ENCODE results near the gene TAS1R3. TPM values are rescaled to one million over a fixed set of nuclear protein-coding genes. Genes with fewer than 3 reads are reported as not detected.
A peak's percentile ranks its signal among the peaks of the same experiment; 100 is the strongest.

The TAS1R3 gene
- total RNA-seq, 1 experiment from 2014 or later = 0.31 TPM

GRCh38 chr1:1306661-1307260 is 24.3 kb upstream of the TAS1R3 start:
- Histone ChIP-seq H3K4me1 (ENCODE audit: control insufficient read depth, insufficient read depth, low read length) (peaks cover 44% of the 10 kb centered on the region), H3K9me3 (ENCODE audit: control insufficient read depth, insufficient read depth, low read depth, low read length) (no peaks in the 10 kb centered on the region), H3K27ac (ENCODE audit: low read length) (no peak overlapping the region), H3K4me3 (ENCODE audit: low read depth in 2 of 2, low read length in 2 of 2) (peak overlapping the region; percentile 61 to 72), H3K27me3 (ENCODE audit: control insufficient read depth, insufficient read depth, low read length) (no peaks in the 10 kb centered on the region), H3K36me3 (ENCODE audit: control insufficient read depth, insufficient read depth, low read length) (no peaks in the 10 kb centered on the region; the same call in 1 of the 2 replicates)
- TF ChIP-seq POLR2AphosphoS5 (IDR thresholded peaks at IDR 0.05; ENCODE audit: low read depth, low read length) (no peak), TCF7L2 (IDR thresholded peaks at IDR 0.05; ENCODE audit: low read depth, low read length) (no peak), SIN3A (IDR thresholded peaks at IDR 0.05; ENCODE audit: borderline replicate concordance, insufficient read depth, low read depth, low read length) (no peak), CTCF (IDR thresholded peaks at IDR 0.05) (no peak)
- TF ChIP-seq, protein P1, sequence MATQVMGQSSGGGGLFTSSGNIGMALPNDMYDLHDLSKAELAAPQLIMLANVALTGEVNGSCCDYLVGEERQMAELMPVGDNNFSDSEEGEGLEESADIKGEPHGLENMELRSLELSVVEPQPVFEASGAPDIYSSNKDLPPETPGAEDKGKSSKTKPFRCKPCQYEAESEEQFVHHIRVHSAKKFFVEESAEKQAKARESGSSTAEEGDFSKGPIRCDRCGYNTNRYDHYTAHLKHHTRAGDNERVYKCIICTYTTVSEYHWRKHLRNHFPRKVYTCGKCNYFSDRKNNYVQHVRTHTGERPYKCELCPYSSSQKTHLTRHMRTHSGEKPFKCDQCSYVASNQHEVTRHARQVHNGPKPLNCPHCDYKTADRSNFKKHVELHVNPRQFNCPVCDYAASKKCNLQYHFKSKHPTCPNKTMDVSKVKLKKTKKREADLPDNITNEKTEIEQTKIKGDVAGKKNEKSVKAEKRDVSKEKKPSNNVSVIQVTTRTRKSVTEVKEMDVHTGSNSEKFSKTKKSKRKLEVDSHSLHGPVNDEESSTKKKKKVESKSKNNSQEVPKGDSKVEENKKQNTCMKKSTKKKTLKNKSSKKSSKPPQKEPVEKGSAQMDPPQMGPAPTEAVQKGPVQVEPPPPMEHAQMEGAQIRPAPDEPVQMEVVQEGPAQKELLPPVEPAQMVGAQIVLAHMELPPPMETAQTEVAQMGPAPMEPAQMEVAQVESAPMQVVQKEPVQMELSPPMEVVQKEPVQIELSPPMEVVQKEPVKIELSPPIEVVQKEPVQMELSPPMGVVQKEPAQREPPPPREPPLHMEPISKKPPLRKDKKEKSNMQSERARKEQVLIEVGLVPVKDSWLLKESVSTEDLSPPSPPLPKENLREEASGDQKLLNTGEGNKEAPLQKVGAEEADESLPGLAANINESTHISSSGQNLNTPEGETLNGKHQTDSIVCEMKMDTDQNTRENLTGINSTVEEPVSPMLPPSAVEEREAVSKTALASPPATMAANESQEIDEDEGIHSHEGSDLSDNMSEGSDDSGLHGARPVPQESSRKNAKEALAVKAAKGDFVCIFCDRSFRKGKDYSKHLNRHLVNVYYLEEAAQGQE (IDR thresholded peaks at IDR 0.05; ENCODE audit: insufficient read depth in 1 of 2, low read depth in 2 of 2, low read length in 1 of 2) = no peak
- no peak for DNase-seq (ENCODE audit: low read depth, low spot score)
- ChIA-PET POLR2A (no interaction called here), CTCF (no interaction called here)
- in situ Hi-C loops (cut with HindIII; ENCODE audit: low pct_unique_long_range_greater_than_20kb, low sequenced_read_pairs) (no loop called here), intact Hi-C loops (cut with micrococcal nuclease; ENCODE audit: unreplicated experiment) (no loop called here)
- no peak for ATAC-seq
- TSS peak; percentile 47 for BruUV-seq (replicated peaks)

GRCh38 chr1:1307261-1307922 is 23.7 kb upstream of the TAS1R3 start:
- intact Hi-C loops (cut with micrococcal nuclease; ENCODE audit: unreplicated experiment) = no loop called here
- Histone ChIP-seq H3K27ac (ENCODE audit: low read length) (0 out of 2 replicates have a peak overlapping the region, but pooled peaks have one; percentile 34), H3K36me3 (ENCODE audit: control insufficient read depth, insufficient read depth, low read length) (no peaks in the 10 kb centered on the region; the same call in 1 of the 2 replicates), H3K4me1 (ENCODE audit: control insufficient read depth, insufficient read depth, low read length) (peaks cover 44% of the 10 kb centered on the region), H3K4me3 (ENCODE audit: low read depth in 2 of 2, low read length in 2 of 2) (peak overlapping the region; percentile 61 to 72), H3K9me3 (ENCODE audit: control insufficient read depth, insufficient read depth, low read depth, low read length) (no peaks in the 10 kb centered on the region), H3K27me3 (ENCODE audit: control insufficient read depth, insufficient read depth, low read length) (no peaks in the 10 kb centered on the region)
- ChIA-PET POLR2A (no interaction called here), CTCF (no interaction called here)
- no peak for DNase-seq (ENCODE audit: low read depth, low spot score)
- in situ Hi-C loops (cut with HindIII; ENCODE audit: low pct_unique_long_range_greater_than_20kb, low sequenced_read_pairs) = no loop called here
- no TSS peak for BruUV-seq (replicated peaks)
- ATAC-seq = peak; percentile 6; the same call in 1 of the 2 replicates
- TF ChIP-seq, protein P1 (IDR thresholded peaks at IDR 0.05; ENCODE audit: insufficient read depth in 1 of 2, low read depth in 2 of 2, low read length in 1 of 2) = no peak
- TF ChIP-seq CTCF (IDR thresholded peaks at IDR 0.05) (no peak), POLR2AphosphoS5 (IDR thresholded peaks at IDR 0.05; ENCODE audit: low read depth, low read length) (no peak), TCF7L2 (IDR thresholded peaks at IDR 0.05; ENCODE audit: low read depth, low read length) (no peak), SIN3A (IDR thresholded peaks at IDR 0.05; ENCODE audit: borderline replicate concordance, insufficient read depth, low read depth, low read length) (no peak)
